ENCODE measurements around the gene SLC38A9. TPM values are rescaled to one million over a fixed set of nuclear protein-coding genes. Genes with fewer than 3 reads are reported as not detected.

SLC38A9 gene
- total and polyA plus RNA-seq, 2 experiments from 2014 or later: 17.0 to 23.8 TPM

- Histone ChIP-seq H4K20me1 (ENCODE audit: insufficient read depth) (no peaks in the 10 kb centered on the region), H3K79me2 (ENCODE audit: insufficient read depth) (no peaks in the 10 kb centered on the region), H3K9me3 (ENCODE audit: low read depth) (no peaks in the 10 kb centered on the region), H3K9ac (no peak overlapping the region), H3F3A (ENCODE audit: insufficient read depth) (0 out of 2 replicates have a peak, but pooled peaks cover 5% of the 10 kb centered on the region), H2AFZ (peak overlapping the region; percentile 20; the same call in 1 of the 2 replicates), H3K4me2 (ENCODE audit: unreplicated experiment) (no peak overlapping the region), H3K27me3 (replicated peaks; ENCODE audit: insufficient read depth) (no peaks in the 10 kb centered on the region), H3K4me3 (no peak overlapping the region), H3K36me3 (ENCODE audit: low read depth) (no peaks in the 10 kb centered on the region), H3K4me1 (ENCODE audit: insufficient read depth) (peaks cover 10% of the 10 kb centered on the region), H3K27ac (no peak overlapping the region), H3K9me2 (ENCODE audit: insufficient read depth) (no peaks in the 10 kb centered on the region)
- DNase-seq: peak; percentile 36
- in situ Hi-C loops (cut with MboI): no loop called here
- WGBS, 2 experiments (ENCODE audit: low coverage in 1 of 2, low lambda C conversion rate in 2 of 2, missing lambda C conversion rate in 2 of 2): 29 to 31% methylated on average over 6 of the region's 6 CpGs
- no peak for TF ChIP-seq EZH2phosphoT487 (IDR thresholded peaks at IDR 0.05; ENCODE audit: insufficient read depth, low read depth)
Observed at GRCh38 chr5:55577353-55578060, 134.6 kb downstream of the SLC38A9 start.

GRCh38 chr5:55576661-55577060 is 135.5 kb downstream of the SLC38A9 start:
- Histone ChIP-seq H3K27ac (no peak overlapping the region), H3K4me3 (no peak overlapping the region), H3K9me2 (ENCODE audit: insufficient read depth) (no peaks in the 10 kb centered on the region), H3K4me2 (ENCODE audit: unreplicated experiment) (no peak overlapping the region), H4K20me1 (ENCODE audit: insufficient read depth) (no peaks in the 10 kb centered on the region), H3K36me3 (ENCODE audit: low read depth) (no peaks in the 10 kb centered on the region), H3K9me3 (ENCODE audit: low read depth) (no peaks in the 10 kb centered on the region), H3K9ac (no peak overlapping the region), H3F3A (ENCODE audit: insufficient read depth) (0 out of 2 replicates have a peak, but pooled peaks cover 5% of the 10 kb centered on the region), H2AFZ (no peak overlapping the region), H3K27me3 (replicated peaks; ENCODE audit: insufficient read depth) (no peaks in the 10 kb centered on the region), H3K4me1 (ENCODE audit: insufficient read depth) (peaks cover 10% of the 10 kb centered on the region), H3K79me2 (ENCODE audit: insufficient read depth) (no peaks in the 10 kb centered on the region)
- in situ Hi-C loops (cut with MboI): no loop called here
- WGBS, 2 experiments (ENCODE audit: low coverage in 1 of 2, low lambda C conversion rate in 2 of 2, missing lambda C conversion rate in 2 of 2): 6 to 8% methylated on average over 2 of the region's 2 CpGs
- no peak for DNase-seq
- TF ChIP-seq EZH2phosphoT487 (IDR thresholded peaks at IDR 0.05; ENCODE audit: insufficient read depth, low read depth) (no peak), EZH2 (IDR thresholded peaks at IDR 0.05; ENCODE audit: insufficient read depth, poor library complexity, severe bottlenecking) (no peak)

Small RNA genes lying within 50 kb of the gene (small RNA-seq; reads per million reads assigned to genes)
- not detected for gene AC016632.1 (ENCODE audit: low read depth, low replicate concordance)

Other genes with a start within 250 kb of the SLC38A9 start
- gene PLPP1, start 177.4 kb downstream of the SLC38A9 start, total RNA-seq (2014; rRNA removed; shearing (Covaris generic)): 65.1 and 78.6 TPM in 2 replicates
- gene PLPP1, start 177.4 kb downstream of the SLC38A9 start, polyA plus RNA-seq (2016; fragmentation: Nextera tagmentation; extraction: Ambion mirVana): 58.1 and 63.5 TPM in 2 replicates
- gene DDX4, start 25.7 kb upstream of the SLC38A9 start, total RNA-seq (2014; rRNA removed; shearing (Covaris generic)): not detected in 2 replicates
- gene DDX4, start 25.7 kb upstream of the SLC38A9 start, polyA plus RNA-seq (2016; fragmentation: Nextera tagmentation; extraction: Ambion mirVana): not detected in 2 replicates
- 0.89 TPM in 1 of 2 replicates, not detected in the other for gene IL31RA, start 139.0 kb upstream of the SLC38A9 start, total RNA-seq (2014; rRNA removed; shearing (Covaris generic))
- 0.08 TPM in 1 of 2 replicates, not detected in the other for gene IL31RA, start 139.0 kb upstream of the SLC38A9 start, polyA plus RNA-seq (2016; fragmentation: Nextera tagmentation; extraction: Ambion mirVana)

Data from GM23248 (cell line).